Adrenal gland (tissue), 5 donors: ENCODE measurements around the gene SVEP1.

Experiments used
- CTCF ChIP-seq, 6 experiments: fragments of 450-650 bp in 4 of 6; fragments of 200-600 bp in 2 of 6; sonication (generic) in 1 of 6; IDR thresholded peaks; 1 replicate in 5 of 6; 2 replicates in 1 of 6; pipeline versions ENCODE4 v1.5.1 to v1.8.0; 2016 to 2021; ENCODE audit warnings: antibody characterized with exemption in 6 of 6, mild to moderate bottlenecking in 2 of 6, moderate library complexity in 1 of 6
- POLR2A ChIP-seq, 2 donors: fragments of 450-650 bp; IDR thresholded peaks; one replicate each; pipeline ENCODE4 v1.6.1; 2017; ENCODE audit warnings: antibody characterized with exemption in 2 of 2, mild to moderate bottlenecking in 2 of 2, moderate library complexity in 1 of 2
- donor health status: DM: no; HTN: no; CAD: no.

- TF ChIP-seq CTCF (IDR thresholded peaks at IDR 0.05): no peak
- no peak for TF ChIP-seq POLR2A (IDR thresholded peaks at IDR 0.05)
These were observed 42.8 kb upstream of the SVEP1 start for GRCh38 chr9:110622368-110622767.
